ENCODE measurements around the gene DIAPH3. TPM values are rescaled to one million over a fixed set of nuclear protein-coding genes. Genes with fewer than 3 reads are reported as not detected.

Gene DIAPH3
- polyA plus RNA-seq, 2 donors = 1.3 to 2.2 TPM

DNA sequence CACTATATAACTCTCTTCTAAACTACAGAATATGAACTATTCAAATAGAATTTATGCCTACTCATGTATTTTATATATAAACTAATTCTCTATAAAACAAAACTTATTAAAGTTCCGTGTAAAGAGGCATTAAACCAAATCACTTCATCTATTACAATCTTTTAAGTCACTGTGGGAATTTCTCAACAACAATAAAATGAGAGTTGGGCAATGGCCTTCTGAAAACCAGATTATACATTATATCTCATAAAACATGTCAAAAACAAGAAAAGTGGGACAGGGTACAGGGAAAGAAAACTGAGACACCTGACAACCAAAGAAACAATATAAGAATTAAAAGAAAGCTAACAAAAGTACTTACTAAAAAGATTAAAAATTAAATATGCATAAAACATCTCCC lies 145.2 kb downstream of the DIAPH3 start:
- H3K9me3 ChIP-seq (ENCODE audit: control insufficient read depth in 2 of 2, insufficient read depth in 1 of 2, low read depth in 1 of 2, low read length in 1 of 2) = no peaks in the 10 kb centered on the region
- no peaks in the 10 kb centered on the region for H3K36me3 ChIP-seq (ENCODE audit: control insufficient read depth in 2 of 2, insufficient read depth in 2 of 2, low read length in 1 of 2)
- 68 to 72% methylated on average over 1 of the region's 1 CpG for WGBS, 2 donors

DNA sequence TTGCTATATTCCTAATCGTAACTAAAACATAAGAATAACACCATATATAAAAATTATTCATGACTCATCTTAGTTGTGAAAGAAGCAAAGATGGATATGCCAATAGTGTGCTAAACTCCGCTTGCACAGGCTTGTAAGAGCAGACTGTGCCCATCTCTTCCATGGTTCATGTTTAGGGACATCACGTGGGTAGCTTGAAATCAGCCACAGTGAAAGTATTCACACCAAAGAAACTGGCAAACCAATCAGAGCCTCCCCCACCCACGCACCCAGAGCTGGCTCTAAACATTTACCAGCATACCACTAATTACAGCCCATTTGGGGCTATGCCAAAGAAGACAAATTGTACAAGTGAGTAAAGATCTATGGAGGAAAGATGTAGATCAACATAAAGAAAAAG lies 147.5 kb downstream of the DIAPH3 start:
- H3K9me3 ChIP-seq (ENCODE audit: control insufficient read depth in 2 of 2, insufficient read depth in 1 of 2, low read depth in 1 of 2, low read length in 1 of 2) = no peaks in the 10 kb centered on the region
- no peaks in the 10 kb centered on the region for H3K36me3 ChIP-seq (ENCODE audit: control insufficient read depth in 2 of 2, insufficient read depth in 2 of 2, low read length in 1 of 2)
- WGBS, 2 donors = 53 to 71% methylated on average over 4 of the region's 4 CpGs
- peak overlapping the region in 1 of 2 donors; percentile 3 for H3K27ac ChIP-seq (ENCODE audit: low read depth in 2 of 2, low read length in 1 of 2)
- no peak overlapping the region for H3K4me3 ChIP-seq (ENCODE audit: low read depth in 1 of 2, low read length in 2 of 2)
- peaks cover 0 to 2% of the 10 kb centered on the region in 2 donors for H3K4me1 ChIP-seq (ENCODE audit: control insufficient read depth in 2 of 2, insufficient read depth in 2 of 2, low read length in 1 of 2)
- H3K27me3 ChIP-seq (ENCODE audit: control insufficient read depth in 1 of 2, insufficient read depth in 2 of 2, low read length in 2 of 2) = no peaks in the 10 kb centered on the region

More for the DNA sequence above, 145.2 kb downstream of the DIAPH3 start:
- H3K4me1 ChIP-seq (ENCODE audit: control insufficient read depth in 2 of 2, insufficient read depth in 2 of 2, low read length in 1 of 2) = no peaks in the 10 kb centered on the region
- no peak overlapping the region for H3K27ac ChIP-seq (ENCODE audit: low read depth in 2 of 2, low read length in 1 of 2)
- H3K27me3 ChIP-seq (ENCODE audit: control insufficient read depth in 1 of 2, insufficient read depth in 2 of 2, low read length in 2 of 2) = no peaks in the 10 kb centered on the region
- no peak overlapping the region for H3K4me3 ChIP-seq (ENCODE audit: low read depth in 1 of 2, low read length in 2 of 2)

DNA sequence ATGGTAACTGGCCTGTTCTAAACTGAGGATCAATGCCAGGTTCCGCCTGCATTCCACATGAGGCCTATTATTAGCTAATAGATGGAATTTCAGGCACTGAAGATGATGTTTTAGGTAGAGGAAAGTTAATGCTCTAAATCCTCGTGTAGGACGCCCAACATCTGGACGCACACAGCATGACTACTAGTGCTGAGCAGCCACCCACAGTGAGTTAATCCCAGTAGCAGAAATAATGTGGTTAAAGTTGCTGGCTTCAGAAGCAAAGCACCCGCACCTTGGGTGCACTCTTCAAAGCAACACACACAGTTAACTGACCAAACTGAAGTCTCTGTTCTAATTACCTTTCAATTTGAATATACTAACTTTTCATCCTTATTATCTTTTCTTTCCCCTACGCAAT lies 150.6 kb downstream of the DIAPH3 start:
- Histone ChIP-seq H3K9me3 (ENCODE audit: control insufficient read depth in 2 of 2, insufficient read depth in 1 of 2, low read depth in 1 of 2, low read length in 1 of 2) (no peaks in the 10 kb centered on the region), H3K27me3 (ENCODE audit: control insufficient read depth in 1 of 2, insufficient read depth in 2 of 2, low read length in 2 of 2) (no peaks in the 10 kb centered on the region), H3K36me3 (ENCODE audit: control insufficient read depth in 2 of 2, insufficient read depth in 2 of 2, low read length in 1 of 2) (no peaks in the 10 kb centered on the region), H3K4me3 (ENCODE audit: low read depth in 1 of 2, low read length in 2 of 2) (no peak overlapping the region), H3K27ac (ENCODE audit: low read depth in 2 of 2, low read length in 1 of 2) (no peak overlapping the region), H3K4me1 (ENCODE audit: control insufficient read depth in 2 of 2, insufficient read depth in 2 of 2, low read length in 1 of 2) (peaks cover 0 to 2% of the 10 kb centered on the region in 2 donors)
- WGBS, 2 donors = 79 to 92% methylated on average over 6 of the region's 6 CpGs

DNA sequence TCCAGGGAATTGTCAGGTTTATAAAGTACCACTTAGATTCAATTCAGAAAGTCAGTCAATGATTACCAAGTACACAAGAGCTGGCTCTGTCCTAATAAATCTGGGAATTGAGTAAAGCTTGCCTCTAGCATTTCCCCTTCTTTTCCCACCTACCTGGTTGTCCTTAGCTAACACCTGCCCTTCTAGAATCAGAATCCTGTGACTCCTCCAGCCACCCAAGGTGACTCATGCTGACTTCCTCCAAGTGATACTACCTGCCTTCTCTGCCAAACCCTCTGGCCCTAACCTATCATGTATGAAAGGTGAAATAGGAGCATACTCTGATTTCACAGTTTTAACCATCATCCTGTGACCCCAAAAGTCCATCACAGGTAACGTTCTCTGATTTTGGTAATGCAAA lies 151.2 kb downstream of the DIAPH3 start:
- Histone ChIP-seq H3K4me1 (ENCODE audit: control insufficient read depth in 2 of 2, insufficient read depth in 2 of 2, low read length in 1 of 2) (peaks cover 0 to 2% of the 10 kb centered on the region in 2 donors), H3K4me3 (ENCODE audit: low read depth in 1 of 2, low read length in 2 of 2) (no peak overlapping the region), H3K27me3 (ENCODE audit: control insufficient read depth in 1 of 2, insufficient read depth in 2 of 2, low read length in 2 of 2) (no peaks in the 10 kb centered on the region), H3K27ac (ENCODE audit: low read depth in 2 of 2, low read length in 1 of 2) (peak overlapping the region in 1 of 2 donors; percentile 49), H3K36me3 (ENCODE audit: control insufficient read depth in 2 of 2, insufficient read depth in 2 of 2, low read length in 1 of 2) (no peaks in the 10 kb centered on the region), H3K9me3 (ENCODE audit: control insufficient read depth in 2 of 2, insufficient read depth in 1 of 2, low read depth in 1 of 2, low read length in 1 of 2) (no peaks in the 10 kb centered on the region)
- WGBS, 2 donors = 53 to 59% methylated on average over 1 of the region's 1 CpG

DNA sequence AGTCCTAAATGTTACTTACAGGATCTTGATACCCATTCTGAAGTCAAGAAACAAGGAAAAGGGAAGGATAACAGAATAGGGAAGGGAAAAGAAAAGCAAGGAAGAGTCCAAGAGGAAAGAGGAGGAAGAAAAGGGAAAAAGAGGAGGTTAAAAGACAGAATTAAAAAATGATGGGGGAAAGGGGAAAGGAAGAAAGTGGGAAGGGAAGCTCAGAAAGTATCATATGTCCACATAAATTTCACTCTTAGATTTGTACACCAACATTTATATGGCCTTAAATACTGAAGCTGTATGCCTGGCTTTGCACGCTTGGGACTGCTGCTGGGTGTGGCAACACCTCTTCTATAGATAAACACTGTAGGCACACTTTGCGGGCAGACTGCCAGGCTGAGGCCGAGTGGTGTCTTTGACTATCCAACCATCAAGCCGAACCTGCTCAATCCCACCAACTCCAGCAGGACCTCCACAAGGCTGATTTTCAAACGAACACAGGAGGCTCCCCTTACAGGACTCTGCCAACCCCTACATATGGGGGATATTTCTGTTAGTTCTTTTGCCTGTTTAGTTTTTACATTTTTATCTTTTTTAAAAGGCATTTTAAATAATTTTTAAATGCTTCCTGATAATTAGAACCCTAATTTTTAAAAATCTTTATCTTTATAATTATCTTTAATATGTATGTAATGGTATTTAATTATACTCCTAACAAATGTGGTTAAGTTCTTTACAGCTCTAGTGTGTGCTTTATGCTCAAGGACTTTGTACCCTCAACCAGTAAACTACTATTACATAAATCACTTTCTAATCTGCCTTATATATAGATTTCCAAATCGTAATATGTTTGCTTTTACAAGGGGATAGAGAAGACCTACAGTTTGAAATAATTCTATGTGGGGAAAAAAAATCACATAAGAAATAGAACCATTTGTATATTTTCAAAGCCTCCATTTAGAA lies 154.2 kb downstream of the DIAPH3 start:
- peaks cover 0 to 2% of the 10 kb centered on the region in 2 donors for H3K4me1 ChIP-seq (ENCODE audit: control insufficient read depth in 2 of 2, insufficient read depth in 2 of 2, low read length in 1 of 2)
- no peaks in the 10 kb centered on the region for H3K27me3 ChIP-seq (ENCODE audit: control insufficient read depth in 1 of 2, insufficient read depth in 2 of 2, low read length in 2 of 2)
- H3K27ac ChIP-seq (ENCODE audit: low read depth in 2 of 2, low read length in 1 of 2) = no peak overlapping the region
- no peaks in the 10 kb centered on the region for H3K36me3 ChIP-seq (ENCODE audit: control insufficient read depth in 2 of 2, insufficient read depth in 2 of 2, low read length in 1 of 2)
- WGBS, 2 donors = 49 to 56% methylated on average over 6 of the region's 6 CpGs
- no peak overlapping the region for H3K4me3 ChIP-seq (ENCODE audit: low read depth in 1 of 2, low read length in 2 of 2)
- H3K9me3 ChIP-seq (ENCODE audit: control insufficient read depth in 2 of 2, insufficient read depth in 1 of 2, low read depth in 1 of 2, low read length in 1 of 2) = no peaks in the 10 kb centered on the region

DNA sequence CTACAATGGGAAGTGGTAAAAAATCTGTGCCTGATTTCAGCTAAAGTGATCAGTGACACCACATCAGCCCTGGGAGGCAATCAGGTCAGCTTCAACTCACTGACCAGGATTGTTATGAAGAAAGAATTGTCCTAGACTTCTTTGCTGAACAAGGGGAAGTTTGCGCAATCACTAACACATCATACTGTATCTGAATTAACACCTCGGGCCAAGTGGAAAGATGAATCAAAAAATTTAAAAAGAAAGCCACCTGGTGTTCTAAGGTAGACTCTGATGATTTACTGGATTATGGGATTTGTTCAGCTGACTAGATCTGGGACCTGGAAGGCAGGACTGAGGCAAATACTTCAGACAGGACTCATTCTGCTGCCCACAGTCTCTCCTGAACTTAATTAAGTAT lies 161.8 kb downstream of the DIAPH3 start:
- H3K4me1 ChIP-seq (ENCODE audit: control insufficient read depth in 2 of 2, insufficient read depth in 2 of 2, low read length in 1 of 2) = no peaks in the 10 kb centered on the region
- no peaks in the 10 kb centered on the region for H3K36me3 ChIP-seq (ENCODE audit: control insufficient read depth in 2 of 2, insufficient read depth in 2 of 2, low read length in 1 of 2)
- WGBS, 2 donors = 61 to 73% methylated on average over 2 of the region's 2 CpGs
- H3K4me3 ChIP-seq (ENCODE audit: low read depth in 1 of 2, low read length in 2 of 2) = no peak overlapping the region
- no peaks in the 10 kb centered on the region for H3K9me3 ChIP-seq (ENCODE audit: control insufficient read depth in 2 of 2, insufficient read depth in 1 of 2, low read depth in 1 of 2, low read length in 1 of 2)
- no peaks in the 10 kb centered on the region for H3K27me3 ChIP-seq (ENCODE audit: control insufficient read depth in 1 of 2, insufficient read depth in 2 of 2, low read length in 2 of 2)
- H3K27ac ChIP-seq (ENCODE audit: low read depth in 2 of 2, low read length in 1 of 2) = no peak overlapping the region

DNA sequence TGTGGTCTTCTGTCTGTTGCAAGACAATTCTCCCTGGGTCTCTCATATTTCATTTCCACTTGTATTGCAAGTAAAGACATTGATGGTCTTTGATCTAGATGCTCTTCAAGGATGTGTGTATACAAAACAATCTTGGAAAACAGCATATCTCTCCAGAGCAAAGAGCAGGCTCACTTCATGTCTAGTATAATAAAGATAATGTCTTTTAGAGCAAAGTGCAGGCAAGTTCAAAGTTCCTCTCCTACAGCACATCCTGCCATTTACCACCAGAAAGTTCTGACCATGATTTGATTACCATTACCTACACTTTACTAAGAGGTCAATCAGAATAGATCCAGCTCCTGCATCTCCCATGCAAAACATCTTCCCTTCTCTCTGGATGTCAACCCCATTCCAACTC lies 162.8 kb downstream of the DIAPH3 start:
- Histone ChIP-seq H3K36me3 (ENCODE audit: control insufficient read depth in 2 of 2, insufficient read depth in 2 of 2, low read length in 1 of 2) (no peaks in the 10 kb centered on the region), H3K4me3 (ENCODE audit: low read depth in 1 of 2, low read length in 2 of 2) (no peak overlapping the region), H3K27ac (ENCODE audit: low read depth in 2 of 2, low read length in 1 of 2) (no peak overlapping the region), H3K9me3 (ENCODE audit: control insufficient read depth in 2 of 2, insufficient read depth in 1 of 2, low read depth in 1 of 2, low read length in 1 of 2) (no peaks in the 10 kb centered on the region), H3K4me1 (ENCODE audit: control insufficient read depth in 2 of 2, insufficient read depth in 2 of 2, low read length in 1 of 2) (no peaks in the 10 kb centered on the region), H3K27me3 (ENCODE audit: control insufficient read depth in 1 of 2, insufficient read depth in 2 of 2, low read length in 2 of 2) (no peaks in the 10 kb centered on the region)

DNA sequence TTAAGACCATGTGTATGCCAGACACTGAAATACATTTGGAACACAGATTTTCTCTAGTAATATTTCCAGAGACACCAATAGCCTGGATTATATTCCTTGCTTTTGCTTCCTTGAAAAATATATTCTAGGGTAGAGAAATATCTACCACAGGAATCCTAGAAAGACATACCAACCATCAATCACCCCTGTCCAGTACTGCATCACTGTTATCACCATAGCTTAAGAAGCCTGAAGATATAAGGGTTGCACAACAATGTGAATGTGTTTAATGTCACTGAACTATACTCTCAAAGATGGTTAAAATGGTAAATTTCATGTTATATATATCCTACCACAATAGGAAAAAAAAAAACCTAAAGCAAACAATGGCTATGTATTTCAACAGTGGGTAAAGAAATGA lies 163.6 kb downstream of the DIAPH3 start:
- Histone ChIP-seq H3K4me3 (ENCODE audit: low read depth in 1 of 2, low read length in 2 of 2) (no peak overlapping the region), H3K9me3 (ENCODE audit: control insufficient read depth in 2 of 2, insufficient read depth in 1 of 2, low read depth in 1 of 2, low read length in 1 of 2) (no peaks in the 10 kb centered on the region), H3K27ac (ENCODE audit: low read depth in 2 of 2, low read length in 1 of 2) (no peak overlapping the region), H3K4me1 (ENCODE audit: control insufficient read depth in 2 of 2, insufficient read depth in 2 of 2, low read length in 1 of 2) (no peaks in the 10 kb centered on the region), H3K36me3 (ENCODE audit: control insufficient read depth in 2 of 2, insufficient read depth in 2 of 2, low read length in 1 of 2) (no peaks in the 10 kb centered on the region), H3K27me3 (ENCODE audit: control insufficient read depth in 1 of 2, insufficient read depth in 2 of 2, low read length in 2 of 2) (no peaks in the 10 kb centered on the region)

DNA sequence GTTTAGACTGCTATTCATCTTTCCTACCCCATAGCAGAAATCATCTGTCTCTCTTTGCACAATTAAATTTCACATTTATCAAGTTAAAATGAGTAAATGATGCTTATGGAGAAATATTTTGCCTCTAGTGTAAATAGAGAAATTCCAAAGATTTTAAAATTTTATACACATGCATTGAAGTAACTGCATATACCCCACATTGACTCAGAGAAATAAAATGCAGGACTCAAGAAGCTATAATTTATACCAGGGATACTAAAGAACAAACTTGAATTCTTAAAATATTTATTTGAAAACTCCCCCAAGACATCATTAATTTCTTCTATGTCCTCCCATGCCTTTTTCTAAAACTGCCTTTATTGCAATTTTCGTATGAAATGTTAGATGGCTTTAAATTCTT lies 165.8 kb downstream of the DIAPH3 start:
- H3K27ac ChIP-seq (ENCODE audit: low read depth in 2 of 2, low read length in 1 of 2) = no peak overlapping the region
- no peaks in the 10 kb centered on the region for H3K9me3 ChIP-seq (ENCODE audit: control insufficient read depth in 2 of 2, insufficient read depth in 1 of 2, low read depth in 1 of 2, low read length in 1 of 2)
- H3K4me3 ChIP-seq (ENCODE audit: low read depth in 1 of 2, low read length in 2 of 2) = no peak overlapping the region
- H3K27me3 ChIP-seq (ENCODE audit: control insufficient read depth in 1 of 2, insufficient read depth in 2 of 2, low read length in 2 of 2) = no peaks in the 10 kb centered on the region
- WGBS, 2 donors = 90 to 94% methylated on average over 1 of the region's 1 CpG
- no peaks in the 10 kb centered on the region for H3K4me1 ChIP-seq (ENCODE audit: control insufficient read depth in 2 of 2, insufficient read depth in 2 of 2, low read length in 1 of 2)
- H3K36me3 ChIP-seq (ENCODE audit: control insufficient read depth in 2 of 2, insufficient read depth in 2 of 2, low read length in 1 of 2) = no peaks in the 10 kb centered on the region

DNA sequence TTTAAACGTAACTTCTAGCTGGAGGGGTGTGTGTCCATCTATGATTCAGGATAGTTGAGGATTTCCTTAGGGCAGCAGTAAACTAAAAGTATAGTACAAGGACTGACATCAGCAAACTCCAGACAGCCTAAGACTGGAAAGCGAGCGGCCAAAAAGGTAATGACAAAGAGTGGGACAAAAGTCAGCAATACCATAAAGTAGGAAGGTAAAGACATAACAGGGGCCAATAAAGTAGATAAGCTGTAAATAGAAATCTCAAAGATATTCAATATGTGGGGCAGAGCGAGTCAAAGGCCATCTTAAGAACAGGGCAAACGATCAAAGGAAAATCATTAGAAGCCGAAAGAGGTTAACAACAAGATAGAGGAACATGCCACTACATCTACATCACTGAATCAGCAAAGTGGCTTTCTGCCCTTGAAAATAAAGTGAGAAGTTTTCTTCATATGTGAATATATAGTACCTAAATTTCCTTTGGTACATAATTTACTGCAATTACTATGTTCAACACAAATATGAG lies 167.2 kb downstream of the DIAPH3 start:
- H3K27ac ChIP-seq (ENCODE audit: low read depth in 2 of 2, low read length in 1 of 2) = no peak overlapping the region
- no peaks in the 10 kb centered on the region for H3K9me3 ChIP-seq (ENCODE audit: control insufficient read depth in 2 of 2, insufficient read depth in 1 of 2, low read depth in 1 of 2, low read length in 1 of 2)
- 73 to 89% methylated on average over 6 of the region's 6 CpGs for WGBS, 2 donors
- no peaks in the 10 kb centered on the region for H3K36me3 ChIP-seq (ENCODE audit: control insufficient read depth in 2 of 2, insufficient read depth in 2 of 2, low read length in 1 of 2)
- no peaks in the 10 kb centered on the region for H3K4me1 ChIP-seq (ENCODE audit: control insufficient read depth in 2 of 2, insufficient read depth in 2 of 2, low read length in 1 of 2)
- no peaks in the 10 kb centered on the region for H3K27me3 ChIP-seq (ENCODE audit: control insufficient read depth in 1 of 2, insufficient read depth in 2 of 2, low read length in 2 of 2)
- no peak overlapping the region for H3K4me3 ChIP-seq (ENCODE audit: low read depth in 1 of 2, low read length in 2 of 2)
